GM10266 (cell line): ENCODE data around the gene CEP97.

ENCODE experiments used
- DNase-seq: peaks from one replicate; pipeline ENCODE4 v3.0.0; 2012; ENCODE audit errors: extremely low spot score
- CTCF ChIP-seq: IDR thresholded peaks from 2 replicates; pipeline ENCODE4 v1.5.1; 2012; ENCODE audit warnings: mild to moderate bottlenecking, low read depth; ENCODE audit not compliant: control insufficient read depth, insufficient read depth; ENCODE audit errors: missing control alignments

CEP97 gene

GRCh38 chr3:101814835-101815234 lies 90.4 kb downstream of the CEP97 start:
- no peak for TF ChIP-seq CTCF

GRCh38 chr3:101816215-101817149 lies 92.1 kb downstream of the CEP97 start:
- DNase-seq: no peak
- no peak for TF ChIP-seq CTCF

More at GRCh38 chr3:101814835-101815234, 90.4 kb downstream of the CEP97 start:
- no peak for DNase-seq

- TF ChIP-seq CTCF: no peak
- no peak for DNase-seq
Measured at GRCh38 chr3:101817992-101818391, 93.6 kb downstream of the CEP97 start.

GRCh38 chr3:101819649-101820206 lies 95.3 kb downstream of the CEP97 start:
- DNase-seq: no peak
- TF ChIP-seq CTCF: no peak
